Neuronal stem cell (in vitro differentiated cells): ENCODE data around the gene PAK3. TPM values are rescaled to one million over a fixed set of nuclear protein-coding genes. Genes with fewer than 3 reads are reported as not detected.
A peak's percentile ranks its signal among the peaks of the same experiment; 100 is the strongest.

ENCODE experiments used
- DNase-seq: peaks from one replicate; pipeline ENCODE4 v3.0.0-alpha.2; 2013; ENCODE audit warnings: low spot score
- H2AFZ ChIP-seq: one replicate; pipeline ENCODE4 v1.6.1; 2013; ENCODE audit warnings: mild to moderate bottlenecking, low read length, inconsistent platforms
- H2AK5ac ChIP-seq: 2 replicates; pipeline ENCODE4 v1.6.1; 2013; ENCODE audit warnings: low read depth, mild to moderate bottlenecking, inconsistent platforms, low read length, moderate library complexity, mixed read lengths
- H2BK120ac ChIP-seq: 2 replicates; pipeline ENCODE4 v1.6.1; 2013; ENCODE audit warnings: low read depth, mild to moderate bottlenecking, inconsistent platforms, low read length, moderate library complexity, mixed read lengths
- H2BK12ac ChIP-seq: one replicate; pipeline ENCODE4 v1.6.1; 2013; ENCODE audit warnings: low read length, inconsistent platforms
- H2BK15ac ChIP-seq: 2 replicates; pipeline ENCODE4 v1.6.1; 2013; ENCODE audit warnings: mild to moderate bottlenecking, low read length, inconsistent platforms, mixed read lengths
- H2BK5ac ChIP-seq: one replicate; pipeline ENCODE4 v1.6.1; 2013; ENCODE audit warnings: inconsistent platforms, mild to moderate bottlenecking, low read length, moderate library complexity
- H3K14ac ChIP-seq: one replicate; pipeline ENCODE4 v1.6.1; 2013; ENCODE audit warnings: low read length, inconsistent platforms
- H3K18ac ChIP-seq: 2 replicates; pipeline ENCODE4 v1.6.1; 2013; ENCODE audit warnings: low read length, inconsistent platforms
- H3K23ac ChIP-seq: 2 replicates; pipeline ENCODE4 v1.6.1; 2013; ENCODE audit warnings: low read depth, mild to moderate bottlenecking, mixed read lengths, low read length, inconsistent platforms; ENCODE audit not compliant: poor library complexity
- H3K27ac ChIP-seq: replicated peaks from 3 replicates; pipeline ENCODE4 v1.5.1; 2013; ENCODE audit warnings: low read length, inconsistent platforms
- H3K27me3 ChIP-seq, 3 experiments: 2 replicates each; pipeline ENCODE4 v1.6.1; 2013; ENCODE audit warnings: low read length in 3 of 3, mild to moderate bottlenecking in 2 of 3, inconsistent platforms in 1 of 3, low read depth in 1 of 3, mixed read lengths in 1 of 3, moderate library complexity in 1 of 3; ENCODE audit not compliant: control insufficient read depth in 3 of 3, insufficient read depth in 3 of 3
- H3K36me3 ChIP-seq, 2 donors: replicated peaks in 1 of 2; 2 replicates each; pipeline ENCODE4 v1.6.1; 2013; ENCODE audit warnings: low read length in 2 of 2; ENCODE audit not compliant: control insufficient read depth in 2 of 2, insufficient read depth in 2 of 2
- H3K4ac ChIP-seq: 2 replicates; pipeline ENCODE4 v1.6.1; 2013; ENCODE audit warnings: inconsistent platforms, mild to moderate bottlenecking, low read length, moderate library complexity
- H3K4me1 ChIP-seq, 2 donors: 1 replicate in 1 of 2; 2 replicates in 1 of 2; pipeline ENCODE4 v1.6.1; 2013; ENCODE audit warnings: low read length in 2 of 2, low read depth in 1 of 2; ENCODE audit not compliant: control insufficient read depth in 2 of 2, insufficient read depth in 1 of 2
- H3K4me2 ChIP-seq: one replicate; pipeline ENCODE4 v1.6.1; 2013; ENCODE audit warnings: mild to moderate bottlenecking, low read length, inconsistent platforms; ENCODE audit not compliant: insufficient read depth, poor library complexity, severe bottlenecking
- H3K4me3 ChIP-seq, 2 donors: 2 replicates each; pipeline ENCODE4 v1.5.1; 2013; ENCODE audit warnings: low read length in 2 of 2, mild to moderate bottlenecking in 2 of 2, inconsistent platforms in 1 of 2, moderate library complexity in 1 of 2
- H3K79me1 ChIP-seq: one replicate; pipeline ENCODE4 v1.6.1; 2013; ENCODE audit warnings: low read depth, mild to moderate bottlenecking, inconsistent platforms, low read length, moderate library complexity
- H3K9ac ChIP-seq: one replicate; pipeline ENCODE4 v1.6.1; 2013; ENCODE audit warnings: mild to moderate bottlenecking, low read depth, low read length, inconsistent platforms; ENCODE audit not compliant: poor library complexity
- H3K9me3 ChIP-seq, 2 donors: replicated peaks in 1 of 2; 2 replicates each; pipeline versions ENCODE3 to v1.6.1; 2013; ENCODE audit warnings: low read length in 2 of 2, mild to moderate bottlenecking in 2 of 2, inconsistent platforms in 1 of 2, low read depth in 1 of 2, mixed read lengths in 1 of 2, moderate library complexity in 1 of 2; ENCODE audit not compliant: control insufficient read depth in 2 of 2, insufficient read depth in 1 of 2
- H4K8ac ChIP-seq: one replicate; pipeline ENCODE4 v1.6.1; 2013; ENCODE audit warnings: low read depth, mild to moderate bottlenecking, inconsistent platforms, low read length, moderate library complexity
- H4K91ac ChIP-seq: one replicate; pipeline ENCODE4 v1.6.1; 2013; ENCODE audit warnings: low read length, low read depth, mild to moderate bottlenecking, inconsistent platforms; ENCODE audit not compliant: poor library complexity
- WGBS, 2 donors: extraction: QIAGEN DNeasy Blood & Tissue Kit; methylation state at CpG; one replicate each; pipeline ENCODE4 v1.1.7; 2013; ENCODE audit warnings: missing lambda C conversion rate in 2 of 2, mixed read lengths in 1 of 2; ENCODE audit not compliant: insufficient read length in 2 of 2, insufficient replicate concordance in 1 of 2; ENCODE audit errors: extremely low coverage in 2 of 2; 5-methylcytosine and 5-hydroxymethylcytosine counted together
- small RNA-seq: library from polyadenylated mRNA; stranded (forward); fragments of <200 nt; extraction: miRNeasy Mini kit (QIAGEN cat#:217004); gene quantifications from one replicate; pipeline ENCODE3, GENCODE V24; 2013; ENCODE audit not compliant: insufficient read depth

The PAK3 gene

DNA sequence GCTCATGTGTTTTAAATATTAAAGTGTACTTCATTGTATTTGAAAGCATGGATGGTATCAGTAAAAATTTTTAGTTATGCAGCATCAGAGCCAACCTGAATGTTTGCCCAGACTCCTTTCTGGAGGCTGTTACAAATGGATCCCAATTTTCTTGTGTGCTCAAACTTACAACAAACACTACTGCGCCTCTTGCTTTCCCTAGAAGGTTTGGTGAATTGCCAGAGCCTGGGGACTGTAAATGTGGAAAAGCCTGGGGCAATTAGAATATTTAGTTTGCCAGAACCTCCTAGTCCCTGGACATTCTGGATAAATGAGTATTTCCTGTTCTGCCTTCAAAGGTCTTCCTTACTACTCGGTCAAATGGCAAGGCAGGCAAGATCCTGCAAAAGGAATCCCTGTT, 169.5 kb downstream of the PAK3 start:
- Histone ChIP-seq H3K36me3 (no peaks in the 10 kb centered on the region), H2BK120ac (no peak overlapping the region), H2AFZ (no peak overlapping the region), H3K9me3 (no peaks in the 10 kb centered on the region), H2BK15ac (no peak overlapping the region), H2AK5ac (no peak overlapping the region), H2BK12ac (no peak overlapping the region), H3K23ac (no peak overlapping the region), H3K18ac (no peak overlapping the region), H3K4me1 (peaks cover 0 to 5% of the 10 kb centered on the region in 2 donors), H3K27ac (no peak overlapping the region), H3K4me2 (no peak overlapping the region), H3K4ac (no peak overlapping the region), H3K79me1 (no peaks in the 10 kb centered on the region), H4K91ac (no peak overlapping the region), H3K27me3 (peaks cover 0 to 27% (median 0%) of the 10 kb centered on the region in 3 experiments), H3K14ac (no peak overlapping the region), H3K9ac (no peak overlapping the region), H2BK5ac (no peak overlapping the region), H3K4me3 (no peak overlapping the region), H4K8ac (no peak overlapping the region)
- DNase-seq: no peak
- no CpG with 5 or more reads among the region's 2 CpGs for WGBS, 2 donors

DNA sequence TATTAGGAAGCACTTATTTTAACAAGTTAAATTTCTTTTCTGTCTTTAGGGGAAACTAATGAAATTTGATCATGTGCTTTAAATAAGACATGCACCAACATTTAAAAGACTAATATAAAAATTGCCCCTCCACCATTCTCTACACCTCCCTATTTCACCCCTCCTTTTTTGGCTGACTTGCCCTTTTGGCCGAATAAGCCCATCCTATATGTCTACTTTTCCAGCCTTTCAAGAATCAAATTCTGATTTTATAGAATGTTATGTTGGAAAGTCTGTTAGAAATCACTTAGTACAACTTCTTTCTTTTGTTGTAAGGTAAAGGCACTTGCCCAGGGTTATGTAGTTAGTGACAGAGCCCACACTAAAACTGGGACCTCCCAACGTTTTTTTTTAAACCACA, 172.5 kb downstream of the PAK3 start:
- Histone ChIP-seq H3K27ac (no peak overlapping the region), H3K14ac (no peak overlapping the region), H2AK5ac (no peak overlapping the region), H3K4me3 (no peak overlapping the region), H3K27me3 (peaks cover 0 to 21% (median 0%) of the 10 kb centered on the region in 3 experiments), H3K9ac (no peak overlapping the region), H3K4me1 (peaks cover 0 to 2% of the 10 kb centered on the region in 2 donors), H3K4me2 (no peak overlapping the region), H2BK15ac (no peak overlapping the region), H4K8ac (no peak overlapping the region), H2BK5ac (no peak overlapping the region), H3K4ac (no peak overlapping the region), H2BK120ac (no peak overlapping the region), H3K79me1 (no peaks in the 10 kb centered on the region), H2AFZ (no peak overlapping the region), H3K18ac (no peak overlapping the region), H3K23ac (no peak overlapping the region), H4K91ac (no peak overlapping the region), H3K36me3 (no peaks in the 10 kb centered on the region), H3K9me3 (no peaks in the 10 kb centered on the region), H2BK12ac (no peak overlapping the region)
- WGBS, 2 donors: no CpG with 5 or more reads among the region's 2 CpGs
- no peak for DNase-seq

DNA sequence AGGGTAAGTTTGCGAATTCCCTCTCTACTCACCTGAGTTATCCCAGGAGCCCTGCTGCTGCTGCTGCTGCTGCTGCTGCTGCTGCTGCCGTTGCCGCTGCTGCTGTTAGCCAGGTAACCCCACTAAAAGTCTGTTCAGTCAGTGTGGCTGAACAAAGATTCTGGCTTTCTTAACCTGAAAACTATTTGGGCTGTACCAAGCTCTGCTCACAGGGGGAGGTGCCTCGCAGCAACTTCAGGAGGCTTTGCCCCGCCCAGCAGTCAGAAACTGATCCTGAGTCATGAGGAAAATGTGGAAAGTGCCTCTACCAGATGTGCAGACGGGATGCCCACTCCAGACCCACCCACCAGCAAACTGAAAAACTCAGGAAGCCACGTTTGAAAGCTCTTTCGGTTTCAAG, 174.3 kb downstream of the PAK3 start, which contains the start of gene CAPN6:
Gene CAPN6 (minus strand): TSS at position 145 of the 400 bp plus-strand sequence. CDS start 6,547 bp downstream, outside the sequence.
- H3K4me3 ChIP-seq: peak within 1 kb of the TSS in 1 of 2 donors; percentile 75

More for the DNA sequence above, 174.3 kb downstream of the PAK3 start, which contains the start of gene CAPN6:
- Histone ChIP-seq H3K9ac (no peak within 1 kb of the TSS), H2AFZ (no peak within 1 kb of the TSS), H3K18ac (no peak within 1 kb of the TSS), H3K27ac (no peak within 1 kb of the TSS), H3K79me1 (no peaks in the 10 kb centered on the region), H3K27me3 (peaks cover 0 to 23% (median 0%) of the 10 kb centered on the region in 3 experiments), H2BK120ac (no peak within 1 kb of the TSS), H2BK5ac (no peak within 1 kb of the TSS), H3K14ac (no peak within 1 kb of the TSS), H3K4ac (no peak within 1 kb of the TSS), H2BK12ac (no peak within 1 kb of the TSS), H2AK5ac (no peak within 1 kb of the TSS), H3K4me1 (peaks cover 0 to 2% of the 10 kb centered on the region in 2 donors), H4K91ac (no peak within 1 kb of the TSS), H3K9me3 (no peaks in the 10 kb centered on the region), H3K23ac (no peak within 1 kb of the TSS), H3K4me2 (peak within 1 kb of the TSS; percentile 43), H2BK15ac (no peak within 1 kb of the TSS), H4K8ac (no peak within 1 kb of the TSS), H3K36me3 (no peaks in the 10 kb centered on the region)
- no CpG with 5 or more reads among the region's 8 CpGs for WGBS, 2 donors
- peak; percentile 8 for DNase-seq

Small RNAs within 50 kb of the gene (small RNA-seq; reads per million reads assigned to genes)
- not detected for gene FCF1P4
